Lung (tissue), 12 donors: ENCODE measurements around the gene MIA. TPM values are rescaled to one million over a fixed set of nuclear protein-coding genes. Genes with fewer than 3 reads are reported as not detected.
"Not testable (repeated sequence)": the region's sequence is repeated elsewhere in the genome, so short reads cannot be mapped to it uniquely, and the experiment has no call there.

Experiments
- ATAC-seq: fragments of 200-7000 bp; cut with Tn5 transposase; one replicate; pipeline ENCODE4 v1.9.1; 2020; ENCODE audit warnings: moderate number of reproducible peaks; ENCODE audit not compliant: insufficient read depth, low FRiP score
- DNase-seq, 3 donors: peaks; one replicate each; pipeline ENCODE4 v3.0.0-alpha.2; 2013 to 2017
- H3K27ac ChIP-seq, 2 donors: one replicate each; pipeline ENCODE4 v1.5.1; 2013; ENCODE audit warnings: mild to moderate bottlenecking in 2 of 2, moderate library complexity in 2 of 2, control low read depth in 1 of 2, inconsistent platforms in 1 of 2, low read depth in 1 of 2, low read length in 1 of 2
- H3K27me3 ChIP-seq, 3 donors: one replicate each; pipeline ENCODE4 v1.5.1; 2013; ENCODE audit warnings: low read length in 2 of 3; ENCODE audit not compliant: control insufficient read depth in 3 of 3, insufficient read depth in 3 of 3
- H3K36me3 ChIP-seq, 4 donors: one replicate each; pipeline ENCODE4 v1.5.1; 2013; ENCODE audit warnings: low read length in 4 of 4, mild to moderate bottlenecking in 1 of 4, moderate library complexity in 1 of 4; ENCODE audit not compliant: control insufficient read depth in 4 of 4, insufficient read depth in 4 of 4
- H3K4me1 ChIP-seq, 5 donors: one replicate each; pipeline ENCODE4 v1.5.1; 2013; ENCODE audit warnings: low read length in 5 of 5, mild to moderate bottlenecking in 2 of 5, moderate library complexity in 1 of 5; ENCODE audit not compliant: control insufficient read depth in 5 of 5, insufficient read depth in 5 of 5
- H3K4me3 ChIP-seq: one replicate; pipeline ENCODE4 v1.5.1; 2013; ENCODE audit warnings: mild to moderate bottlenecking, control low read depth, moderate library complexity
- H3K9ac ChIP-seq, 2 donors: one replicate each; pipeline ENCODE4 v1.5.1; 2013; ENCODE audit warnings: low read length in 2 of 2, control low read depth in 1 of 2; ENCODE audit not compliant: insufficient read depth in 1 of 2
- H3K9me3 ChIP-seq, 4 donors: one replicate each; pipeline ENCODE4 v1.5.1; 2013; ENCODE audit warnings: low read length in 3 of 4, mild to moderate bottlenecking in 1 of 4, moderate library complexity in 1 of 4; ENCODE audit not compliant: control insufficient read depth in 4 of 4, insufficient read depth in 3 of 4
- WGBS, 2 donors: extraction: QIAGEN DNeasy Blood & Tissue Kit; methylation state at CpG; one replicate each; pipeline ENCODE4 v1.1.7; 2013; 5-methylcytosine and 5-hydroxymethylcytosine counted together
- polyA plus RNA-seq, 2 donors: library from polyadenylated mRNA; stranded (reverse); fragments of 200-250 nt; gene quantifications; one replicate each; pipeline ENCODE4 v1.2.1, GENCODE V29; 2013
- total RNA-seq, 2 donors: library from RNA; depleted of rRNA in 1 of 2; stranded (reverse); fragments of >200 nt in 1 of 2; gene quantifications; one replicate each; pipeline ENCODE4 v1.2.1, GENCODE V29; 2014 to 2021
- TF ChIP-seq, protein P1 (sequence below): IDR thresholded peaks from 2 replicates; pipeline ENCODE4 v1.5.1; 2012; ENCODE audit warnings: mild to moderate bottlenecking; ENCODE audit errors: control extremely low read depth, extremely low read depth
- donor health status: control.
- donor health status: control.
- donor health status: Bipolar disorder and iron deficiency.
- donor health status: healthy.
- donor health status: DM: yes; HTN: yes; CAD: no.

Gene MIA
- total and polyA plus RNA-seq, 4 donors, result 0.75 to 4.6 (median 3.2) TPM; not detected in 1

DNA sequence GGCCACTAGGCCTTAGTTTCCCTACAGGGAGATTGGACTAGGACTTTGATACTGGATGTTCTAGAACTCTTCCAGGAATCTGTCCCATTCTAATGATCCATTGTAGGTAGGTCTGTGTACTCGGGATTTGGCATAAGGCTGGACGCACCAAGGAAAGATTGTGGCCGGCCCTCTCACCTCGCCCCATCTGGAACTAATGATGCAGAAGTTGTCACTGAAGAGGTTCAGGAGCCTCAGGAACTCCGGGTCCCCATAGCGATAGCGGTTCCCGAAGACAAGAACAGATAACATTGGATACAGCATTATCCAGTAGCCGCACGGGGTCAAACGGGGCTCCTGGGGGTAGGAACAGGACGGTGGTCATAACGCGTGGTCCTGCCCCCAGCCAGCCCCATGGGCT, 34.8 kb downstream of the MIA start:
- WGBS, 2 donors, result 64 to 65% methylated on average over 11 to 14 of the region's 14 CpGs
- peak overlapping the region; percentile 75 to 83 for H3K27ac ChIP-seq
- H3K27me3 ChIP-seq, result no peaks in the 10 kb centered on the region
- H3K4me3 ChIP-seq, result no peak overlapping the region
- peaks cover 3 to 44% (median 27%) of the 10 kb centered on the region in 5 donors for H3K4me1 ChIP-seq
- DNase-seq, result no peak
- H3K9ac ChIP-seq, result no peak overlapping the region
- H3K36me3 ChIP-seq, result peaks cover 0 to 27% (median 19%) of the 10 kb centered on the region in 4 donors
- no peak for ATAC-seq
- no peaks in the 10 kb centered on the region for H3K9me3 ChIP-seq
- TF ChIP-seq, protein P1, sequence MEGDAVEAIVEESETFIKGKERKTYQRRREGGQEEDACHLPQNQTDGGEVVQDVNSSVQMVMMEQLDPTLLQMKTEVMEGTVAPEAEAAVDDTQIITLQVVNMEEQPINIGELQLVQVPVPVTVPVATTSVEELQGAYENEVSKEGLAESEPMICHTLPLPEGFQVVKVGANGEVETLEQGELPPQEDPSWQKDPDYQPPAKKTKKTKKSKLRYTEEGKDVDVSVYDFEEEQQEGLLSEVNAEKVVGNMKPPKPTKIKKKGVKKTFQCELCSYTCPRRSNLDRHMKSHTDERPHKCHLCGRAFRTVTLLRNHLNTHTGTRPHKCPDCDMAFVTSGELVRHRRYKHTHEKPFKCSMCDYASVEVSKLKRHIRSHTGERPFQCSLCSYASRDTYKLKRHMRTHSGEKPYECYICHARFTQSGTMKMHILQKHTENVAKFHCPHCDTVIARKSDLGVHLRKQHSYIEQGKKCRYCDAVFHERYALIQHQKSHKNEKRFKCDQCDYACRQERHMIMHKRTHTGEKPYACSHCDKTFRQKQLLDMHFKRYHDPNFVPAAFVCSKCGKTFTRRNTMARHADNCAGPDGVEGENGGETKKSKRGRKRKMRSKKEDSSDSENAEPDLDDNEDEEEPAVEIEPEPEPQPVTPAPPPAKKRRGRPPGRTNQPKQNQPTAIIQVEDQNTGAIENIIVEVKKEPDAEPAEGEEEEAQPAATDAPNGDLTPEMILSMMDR, result no peak

DNA sequence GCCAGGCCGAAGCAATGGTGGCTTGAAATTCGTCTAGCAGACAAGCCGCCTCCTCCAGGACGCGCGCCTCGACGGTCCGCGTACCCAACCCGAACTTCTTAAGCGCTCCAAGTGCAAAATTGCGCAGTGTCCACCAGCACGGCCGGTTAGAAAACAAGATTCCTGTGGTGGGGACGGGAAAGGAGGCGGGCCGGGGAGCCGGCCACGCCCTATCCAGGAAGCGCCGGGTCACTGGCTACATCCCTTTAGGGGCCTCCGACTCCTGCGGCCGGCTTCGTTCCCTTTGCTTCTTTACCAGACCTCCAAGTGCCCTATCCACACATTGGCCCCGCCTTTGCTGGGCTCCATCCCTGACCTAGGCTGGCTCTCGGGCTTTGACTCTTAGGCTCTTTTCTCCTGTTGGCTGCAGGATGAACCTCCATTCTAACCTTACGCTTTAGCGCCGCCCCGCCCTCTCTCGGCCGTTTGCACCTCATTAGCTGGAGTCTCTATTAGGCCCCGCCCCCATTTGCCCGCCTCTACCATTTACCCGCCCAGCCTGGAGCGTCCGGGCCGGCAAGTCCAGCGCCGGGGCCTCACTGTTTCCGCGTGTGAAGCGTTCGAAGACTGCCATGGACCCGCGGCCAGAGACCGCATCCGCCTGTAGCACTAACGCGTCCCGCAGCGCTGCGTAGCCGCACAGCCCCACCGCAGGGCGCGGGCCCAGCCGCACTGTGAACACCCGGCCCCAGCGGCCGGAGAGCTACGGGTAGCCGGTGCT, 35.5 kb downstream of the MIA start:
- 3 to 6% methylated on average over 62 to 63 of the region's 65 CpGs for WGBS, 2 donors
- Histone ChIP-seq H3K36me3 (peaks cover 0 to 25% (median 18%) of the 10 kb centered on the region in 4 donors), H3K4me1 (peaks cover 3 to 44% (median 23%) of the 10 kb centered on the region in 5 donors), H3K27ac (peak overlapping the region; percentile 75 to 78)
- H3K27me3 ChIP-seq, H3K9ac ChIP-seq, H3K4me3 ChIP-seq, H3K9me3 ChIP-seq: not testable (repeated sequence)
- DNase-seq (peak; percentile 79 to 87 (median 84)), ATAC-seq (peak; percentile 87)

DNA sequence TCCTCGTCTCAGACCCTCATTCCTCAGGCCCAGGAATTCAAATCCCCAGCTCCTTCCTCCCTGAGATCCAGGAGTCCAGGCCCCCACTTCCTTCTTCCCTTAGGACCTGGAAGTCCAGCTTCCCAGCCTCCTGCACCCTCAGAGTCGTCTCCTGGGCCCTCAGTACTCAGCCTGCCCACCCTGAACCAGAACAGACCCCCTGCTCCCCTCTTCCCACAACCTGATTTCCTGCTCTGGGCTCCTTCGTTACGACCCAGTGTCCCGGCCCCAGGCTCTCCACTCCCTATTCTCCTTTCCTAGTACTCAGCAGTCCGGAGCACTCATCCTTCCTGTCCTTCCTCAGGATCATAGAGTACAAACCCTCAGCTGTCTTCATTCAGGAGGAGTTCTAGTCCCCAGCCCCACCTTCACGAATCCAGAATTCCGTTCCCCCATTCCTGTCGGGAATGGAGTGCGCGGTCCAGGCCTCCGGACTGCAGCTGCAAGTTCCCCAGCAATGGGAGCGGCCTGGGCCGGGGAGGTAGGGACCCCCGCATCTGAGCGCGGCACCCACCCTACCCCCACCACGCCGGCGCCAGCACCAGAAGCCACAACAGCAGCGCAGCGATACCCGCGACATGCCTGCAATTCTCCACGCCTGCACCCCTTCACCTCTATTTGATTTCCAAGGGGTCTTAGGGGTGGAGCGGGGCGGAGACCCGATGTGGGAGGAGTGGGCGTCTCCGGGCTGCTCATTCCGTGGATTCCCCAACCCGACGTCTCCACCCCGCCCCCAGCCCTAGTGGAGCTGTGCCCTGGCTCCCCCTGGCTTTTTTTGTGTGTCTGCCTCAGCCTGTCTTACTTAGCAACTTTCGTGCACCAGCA, 36.4 kb downstream of the MIA start:
- no peaks in the 10 kb centered on the region for H3K9me3 ChIP-seq
- TF ChIP-seq, protein P1, result no peak
- no peaks in the 10 kb centered on the region for H3K27me3 ChIP-seq
- peaks cover 0 to 25% (median 18%) of the 10 kb centered on the region in 4 donors for H3K36me3 ChIP-seq
- 14 to 31% methylated on average over 26 to 35 of the region's 35 CpGs for WGBS, 2 donors
- DNase-seq, result peak; percentile 53 to 54 (median 54)
- H3K27ac ChIP-seq, result peak overlapping the region; percentile 39 to 78
- ATAC-seq, result no peak
- no peak overlapping the region for H3K4me3 ChIP-seq
- peak overlapping the region in 1 of 2 donors; percentile 23 for H3K9ac ChIP-seq
- H3K4me1 ChIP-seq, result peaks cover 3 to 35% (median 14%) of the 10 kb centered on the region in 5 donors

DNA sequence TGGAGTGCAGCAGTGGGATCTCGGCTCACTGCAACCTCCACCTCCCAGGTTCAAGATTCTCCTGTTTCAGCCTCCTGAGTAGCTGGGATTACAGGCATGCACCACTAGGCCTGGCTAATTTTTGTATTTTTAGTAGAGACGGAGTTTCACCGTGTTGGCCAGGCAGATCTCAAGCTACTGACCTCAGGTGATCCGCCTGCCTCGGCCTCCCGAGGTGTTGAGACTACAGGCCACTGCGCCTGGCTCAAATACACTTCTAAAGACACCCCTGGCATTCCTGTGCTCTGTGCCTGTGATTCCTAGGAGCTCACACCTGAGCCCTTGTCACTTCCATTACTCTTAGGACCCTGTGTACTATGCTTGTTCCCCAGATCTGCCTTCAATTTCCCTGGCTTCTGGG, 37.2 kb downstream of the MIA start:
- H3K27me3 ChIP-seq, ATAC-seq, DNase-seq, H3K9ac ChIP-seq, H3K4me3 ChIP-seq, H3K9me3 ChIP-seq, H3K27ac ChIP-seq: not testable (repeated sequence)
- 78 to 79% methylated on average over 7 of the region's 7 CpGs for WGBS, 2 donors
- Histone ChIP-seq H3K36me3 (peaks cover 0 to 18% (median 13%) of the 10 kb centered on the region in 4 donors), H3K4me1 (peaks cover 3 to 31% (median 14%) of the 10 kb centered on the region in 5 donors)
